Measurements from ENCODE around the gene RTL1. TPM values are rescaled to one million over a fixed set of nuclear protein-coding genes. Genes with fewer than 3 reads are reported as not detected.

Gene RTL1
- total RNA-seq, 1 experiment from 2014 or later, result 0.24 TPM

GRCh38 chr14:100856056-100856950 lies 47.2 kb downstream of the RTL1 start:
- H3K27ac Mint-ChIP-seq (ENCODE audit: unreplicated experiment), result no peak overlapping the region
- no peak overlapping the region for H3K4me3 Mint-ChIP-seq (ENCODE audit: low read depth, unreplicated experiment)
- H3K4me1 Mint-ChIP-seq (ENCODE audit: low read depth, unreplicated experiment), result no peaks in the 10 kb centered on the region
- CTCF ChIA-PET, result no interaction called here
- BruUV-seq (replicated peaks), result no TSS peak
- no peak for DNase-seq
- no peaks in the 10 kb centered on the region for H3K36me3 Mint-ChIP-seq (ENCODE audit: insufficient read depth, unreplicated experiment)
- TF ChIP-seq CTCF (IDR thresholded peaks at IDR 0.05; ENCODE audit: unreplicated experiment), result no peak
- no peaks in the 10 kb centered on the region for H3K9me3 Mint-ChIP-seq (ENCODE audit: low read depth, unreplicated experiment)
- intact Hi-C loops (cut with micrococcal nuclease; ENCODE audit: unreplicated experiment), result loop anchor here (10.0 kb wide), 1 partner anchor 198 kb away; no protein-coding TSS in a partner anchor
- no peaks in the 10 kb centered on the region for H3K27me3 Mint-ChIP-seq (ENCODE audit: unreplicated experiment)

- CTCF ChIA-PET, result interaction anchor here (0.6 kb wide), 1 partner anchor 380 kb away, joined by 3 read pairs; no protein-coding TSS in a partner anchor
- Mint-ChIP-seq H3K27ac (ENCODE audit: unreplicated experiment) (no peak overlapping the region), H3K36me3 (ENCODE audit: insufficient read depth, unreplicated experiment) (no peaks in the 10 kb centered on the region), H3K9me3 (ENCODE audit: low read depth, unreplicated experiment) (no peaks in the 10 kb centered on the region), H3K4me1 (ENCODE audit: low read depth, unreplicated experiment) (peaks cover 5% of the 10 kb centered on the region), H3K4me3 (ENCODE audit: low read depth, unreplicated experiment) (no peak overlapping the region), H3K27me3 (ENCODE audit: unreplicated experiment) (no peaks in the 10 kb centered on the region)
- BruUV-seq (replicated peaks), result no TSS peak
- no peak for DNase-seq
- no peak for TF ChIP-seq CTCF (IDR thresholded peaks at IDR 0.05; ENCODE audit: unreplicated experiment)
- intact Hi-C loops (cut with micrococcal nuclease; ENCODE audit: unreplicated experiment), result loop anchor here (10.0 kb wide), 1 partner anchor 199 kb away; no protein-coding TSS in a partner anchor
Observed at GRCh38 chr14:100855256-100855930, 48.1 kb downstream of the RTL1 start.

- H3K4me1 Mint-ChIP-seq (ENCODE audit: low read depth, unreplicated experiment), result peaks cover 7% of the 10 kb centered on the region
- no TSS peak for BruUV-seq (replicated peaks)
- no peaks in the 10 kb centered on the region for H3K27me3 Mint-ChIP-seq (ENCODE audit: unreplicated experiment)
- H3K27ac Mint-ChIP-seq (ENCODE audit: unreplicated experiment), result no peak overlapping the region
- no peak overlapping the region for H3K4me3 Mint-ChIP-seq (ENCODE audit: low read depth, unreplicated experiment)
- TF ChIP-seq CTCF (IDR thresholded peaks at IDR 0.05; ENCODE audit: unreplicated experiment), result no peak
- H3K9me3 Mint-ChIP-seq (ENCODE audit: low read depth, unreplicated experiment), result no peaks in the 10 kb centered on the region
- no peaks in the 10 kb centered on the region for H3K36me3 Mint-ChIP-seq (ENCODE audit: insufficient read depth, unreplicated experiment)
- CTCF ChIA-PET, result no interaction called here
- no peak for DNase-seq
- intact Hi-C loops (cut with micrococcal nuclease; ENCODE audit: unreplicated experiment), result loop anchor here (10.0 kb wide), 1 partner anchor 200 kb away; no protein-coding TSS in a partner anchor
Observed at GRCh38 chr14:100854435-100854834, 49.1 kb downstream of the RTL1 start.

GRCh38 chr14:100851946-100852620 lies 51.4 kb downstream of the RTL1 start:
- Mint-ChIP-seq H3K36me3 (ENCODE audit: insufficient read depth, unreplicated experiment) (no peaks in the 10 kb centered on the region), H3K27ac (ENCODE audit: unreplicated experiment) (no peak overlapping the region), H3K4me3 (ENCODE audit: low read depth, unreplicated experiment) (no peak overlapping the region), H3K9me3 (ENCODE audit: low read depth, unreplicated experiment) (no peaks in the 10 kb centered on the region), H3K27me3 (ENCODE audit: unreplicated experiment) (no peaks in the 10 kb centered on the region), H3K4me1 (ENCODE audit: low read depth, unreplicated experiment) (peaks cover 7% of the 10 kb centered on the region)
- no peak for DNase-seq
- TF ChIP-seq CTCF (IDR thresholded peaks at IDR 0.05; ENCODE audit: unreplicated experiment), result no peak
- intact Hi-C loops (cut with micrococcal nuclease; ENCODE audit: unreplicated experiment), result loop anchor here (1.0 to 10.0 kb wide), 3 partner anchors 203 to 777 kb away; no protein-coding TSS in a partner anchor
- no TSS peak for BruUV-seq (replicated peaks)
- CTCF ChIA-PET, result interaction anchor here (2.2 kb wide), 1 partner anchor 383 kb away, joined by 13 read pairs; no protein-coding TSS in a partner anchor
